Measurements from ENCODE around the gene BUB1B.
"Not testable (repeated sequence)": the region's sequence is repeated elsewhere in the genome, so short reads cannot be mapped to it uniquely, and the experiment has no call there.

Gene BUB1B, protein sequence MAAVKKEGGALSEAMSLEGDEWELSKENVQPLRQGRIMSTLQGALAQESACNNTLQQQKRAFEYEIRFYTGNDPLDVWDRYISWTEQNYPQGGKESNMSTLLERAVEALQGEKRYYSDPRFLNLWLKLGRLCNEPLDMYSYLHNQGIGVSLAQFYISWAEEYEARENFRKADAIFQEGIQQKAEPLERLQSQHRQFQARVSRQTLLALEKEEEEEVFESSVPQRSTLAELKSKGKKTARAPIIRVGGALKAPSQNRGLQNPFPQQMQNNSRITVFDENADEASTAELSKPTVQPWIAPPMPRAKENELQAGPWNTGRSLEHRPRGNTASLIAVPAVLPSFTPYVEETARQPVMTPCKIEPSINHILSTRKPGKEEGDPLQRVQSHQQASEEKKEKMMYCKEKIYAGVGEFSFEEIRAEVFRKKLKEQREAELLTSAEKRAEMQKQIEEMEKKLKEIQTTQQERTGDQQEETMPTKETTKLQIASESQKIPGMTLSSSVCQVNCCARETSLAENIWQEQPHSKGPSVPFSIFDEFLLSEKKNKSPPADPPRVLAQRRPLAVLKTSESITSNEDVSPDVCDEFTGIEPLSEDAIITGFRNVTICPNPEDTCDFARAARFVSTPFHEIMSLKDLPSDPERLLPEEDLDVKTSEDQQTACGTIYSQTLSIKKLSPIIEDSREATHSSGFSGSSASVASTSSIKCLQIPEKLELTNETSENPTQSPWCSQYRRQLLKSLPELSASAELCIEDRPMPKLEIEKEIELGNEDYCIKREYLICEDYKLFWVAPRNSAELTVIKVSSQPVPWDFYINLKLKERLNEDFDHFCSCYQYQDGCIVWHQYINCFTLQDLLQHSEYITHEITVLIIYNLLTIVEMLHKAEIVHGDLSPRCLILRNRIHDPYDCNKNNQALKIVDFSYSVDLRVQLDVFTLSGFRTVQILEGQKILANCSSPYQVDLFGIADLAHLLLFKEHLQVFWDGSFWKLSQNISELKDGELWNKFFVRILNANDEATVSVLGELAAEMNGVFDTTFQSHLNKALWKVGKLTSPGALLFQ

GRCh38 chr15:40160689-40161688 lies at the start of gene BUB1B:
Gene BUB1B, plus strand, starts transcription at chr15:40161069. Its CDS starts 152 bp downstream, at chr15:40161221.
- DNase-seq, result peak; percentile 96

DNA sequence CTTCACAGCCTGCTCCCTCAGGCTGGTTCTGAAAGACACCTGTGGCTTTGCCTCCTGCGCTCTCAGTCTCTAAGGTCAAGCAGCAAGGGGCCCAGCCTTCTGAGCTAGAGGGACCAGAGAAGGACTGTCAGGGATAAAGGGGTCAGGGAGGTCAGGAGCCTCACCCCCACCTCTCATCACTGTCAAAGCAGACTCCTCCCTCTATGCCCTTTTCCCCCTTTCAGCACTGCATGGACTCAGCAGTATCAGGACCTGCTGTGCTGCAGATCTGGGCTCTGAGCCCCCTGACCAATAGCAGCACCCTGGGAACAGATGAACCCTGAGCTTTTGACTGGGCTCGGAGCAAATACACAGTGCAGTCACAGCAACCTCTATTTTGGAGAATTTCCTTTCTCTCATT lies 49.0 kb upstream of the BUB1B start:
- no peak for DNase-seq

GRCh38 chr15:40112789-40113188 lies 48.1 kb upstream of the BUB1B start:
- DNase-seq, result no peak

DNA sequence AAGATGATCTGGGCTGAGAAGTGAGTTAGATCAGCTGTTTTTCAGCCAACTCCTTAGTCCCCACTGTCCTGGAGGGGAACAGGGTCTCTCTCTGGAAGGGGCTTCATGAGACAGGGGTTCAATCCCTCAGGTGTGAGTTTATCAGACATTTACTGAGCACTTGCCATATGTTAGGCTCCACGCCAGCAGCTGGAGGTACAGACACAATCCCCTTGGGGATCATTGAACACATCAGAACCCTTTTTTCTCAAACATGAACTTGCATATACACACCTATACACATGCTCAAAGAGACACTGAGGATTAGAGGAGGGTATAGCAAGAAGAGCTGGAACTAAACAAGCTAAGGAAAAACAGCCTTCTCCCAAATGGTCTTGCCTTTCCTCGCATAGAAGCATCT lies 46.7 kb upstream of the BUB1B start:
- no peak for DNase-seq

DNA sequence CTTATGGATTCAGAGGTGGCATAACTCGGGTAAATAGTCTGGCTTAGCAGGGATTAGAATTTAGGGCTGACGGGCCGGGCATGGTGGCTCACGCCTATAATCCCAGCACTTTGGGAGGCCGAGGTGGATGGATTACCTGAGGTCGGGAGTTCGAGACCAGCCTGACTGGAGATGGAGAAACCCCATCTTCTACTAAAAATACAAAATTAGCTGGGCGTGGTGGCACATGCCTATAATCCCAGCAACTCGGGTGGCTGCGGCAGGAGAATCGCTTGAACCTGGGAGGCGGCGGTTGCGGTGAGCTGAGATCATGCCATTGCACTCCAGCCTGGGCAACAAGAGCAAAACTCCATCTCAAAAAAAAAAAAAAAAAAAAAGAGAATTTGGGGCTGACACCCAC lies 45.8 kb upstream of the BUB1B start:
- DNase-seq, result not testable (repeated sequence)

GRCh38 chr15:40115670-40116093 lies 45.2 kb upstream of the BUB1B start:
- DNase-seq, result peak; percentile 56

GRCh38 chr15:40118473-40118872 lies 42.4 kb upstream of the BUB1B start:
- DNase-seq, result no peak

GRCh38 chr15:40121911-40122638 lies 38.8 kb upstream of the BUB1B start:
- DNase-seq, result no peak

GRCh38 chr15:40122989-40123388 lies 37.9 kb upstream of the BUB1B start:
- not testable (repeated sequence) for DNase-seq

- DNase-seq, result not testable (repeated sequence)
Measured at GRCh38 chr15:40123863-40124262, 37.0 kb upstream of the BUB1B start.

DNA sequence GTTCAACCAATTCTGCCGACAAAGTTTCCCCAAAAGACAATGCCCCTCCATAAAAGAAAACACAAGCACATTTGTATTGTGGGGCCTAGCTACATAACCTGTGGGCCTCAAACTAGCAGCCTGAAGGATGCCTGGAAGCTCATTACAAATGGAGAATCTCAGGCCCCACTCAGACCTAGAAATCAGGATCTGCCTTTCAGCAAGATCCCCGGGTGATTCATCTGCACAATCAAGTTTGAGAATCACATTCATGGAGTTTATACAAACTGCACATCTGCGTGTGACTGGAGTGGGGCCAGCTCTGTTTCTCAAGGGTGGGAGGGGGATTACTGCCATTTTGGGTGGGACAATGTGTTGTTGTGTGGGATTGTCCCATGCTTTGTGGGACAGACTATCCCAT lies 36.5 kb upstream of the BUB1B start:
- DNase-seq, result peak; percentile 22

- peak; percentile 86 for DNase-seq
Measured at GRCh38 chr15:40124807-40125285, 36.0 kb upstream of the BUB1B start.

DNA sequence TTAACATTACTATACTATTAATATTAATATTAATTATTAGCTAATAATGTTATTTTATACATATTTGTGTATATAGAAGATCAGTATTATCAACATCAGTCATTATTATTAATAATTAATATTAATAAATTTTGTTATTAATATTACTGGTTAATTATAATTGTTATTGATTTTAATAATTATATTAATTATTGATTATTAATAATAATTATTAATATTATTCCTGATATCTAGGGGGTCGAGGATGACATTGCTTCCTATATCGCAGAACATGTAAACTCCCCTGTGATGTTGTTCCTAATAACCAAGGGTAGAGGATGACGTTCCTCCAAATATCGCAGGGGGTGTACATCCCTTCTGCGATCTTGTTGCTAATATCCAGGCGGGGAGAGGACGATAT lies 34.9 kb upstream of the BUB1B start:
- no peak for DNase-seq

DNA sequence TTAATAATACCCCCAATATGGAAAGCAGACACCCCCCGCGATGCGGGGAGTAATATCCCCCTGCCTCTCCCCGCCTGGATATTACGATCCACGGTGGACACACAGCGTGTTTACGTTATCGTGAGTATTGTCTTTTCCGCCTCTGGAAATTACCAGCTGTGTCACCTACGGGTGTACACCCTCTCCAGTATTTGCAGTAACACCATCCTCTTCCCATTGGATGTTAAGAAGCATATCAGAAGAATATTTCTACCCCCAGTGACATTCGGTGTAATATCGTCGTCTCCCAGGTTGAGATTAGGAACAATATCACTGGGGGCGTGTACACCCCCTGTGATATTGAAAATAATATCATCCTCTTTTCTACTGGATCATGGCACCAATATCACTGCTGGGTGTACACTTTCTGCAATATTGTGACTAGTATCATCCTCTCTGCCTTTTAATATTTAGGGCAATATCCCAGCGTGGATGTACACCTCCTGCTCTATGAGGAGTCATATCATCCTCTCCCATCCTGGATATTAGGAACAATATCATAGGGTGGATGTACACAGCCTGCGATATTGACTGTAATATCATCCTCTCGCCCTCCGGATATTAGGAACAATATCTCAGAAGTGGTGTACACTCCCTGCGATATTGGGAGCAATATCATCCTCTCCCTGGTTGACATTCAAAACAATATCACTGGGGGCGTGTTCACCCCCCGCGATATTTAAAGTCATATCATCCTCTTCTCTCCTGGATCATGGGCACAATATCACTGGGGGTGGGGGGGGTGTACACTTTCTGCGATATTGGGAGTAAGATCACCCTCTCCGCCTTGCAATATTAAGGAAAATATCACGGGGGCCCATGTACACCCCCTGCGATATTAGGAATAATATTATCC lies 31.9 kb upstream of the BUB1B start:
- DNase-seq, result no peak

DNA sequence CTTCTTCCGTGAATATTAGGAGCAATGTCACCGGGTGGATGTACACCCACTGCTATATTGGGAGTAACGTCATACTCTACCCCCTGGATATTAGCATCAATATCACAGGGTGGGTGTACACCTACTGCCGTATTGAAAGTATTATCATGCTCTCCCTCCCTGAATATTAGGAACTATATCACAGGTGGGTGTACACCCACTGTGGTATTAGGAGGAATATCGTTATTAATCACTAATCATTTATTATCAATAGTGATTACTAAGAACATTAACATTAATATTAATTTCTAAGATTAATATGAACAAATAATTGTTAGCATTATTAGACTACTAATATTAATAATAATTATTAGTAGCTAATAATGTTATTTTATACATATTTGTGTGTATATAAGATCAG lies 30.8 kb upstream of the BUB1B start:
- DNase-seq, result no peak

GRCh38 chr15:40130799-40131502 lies 29.9 kb upstream of the BUB1B start:
- peak; percentile 20 for DNase-seq

DNA sequence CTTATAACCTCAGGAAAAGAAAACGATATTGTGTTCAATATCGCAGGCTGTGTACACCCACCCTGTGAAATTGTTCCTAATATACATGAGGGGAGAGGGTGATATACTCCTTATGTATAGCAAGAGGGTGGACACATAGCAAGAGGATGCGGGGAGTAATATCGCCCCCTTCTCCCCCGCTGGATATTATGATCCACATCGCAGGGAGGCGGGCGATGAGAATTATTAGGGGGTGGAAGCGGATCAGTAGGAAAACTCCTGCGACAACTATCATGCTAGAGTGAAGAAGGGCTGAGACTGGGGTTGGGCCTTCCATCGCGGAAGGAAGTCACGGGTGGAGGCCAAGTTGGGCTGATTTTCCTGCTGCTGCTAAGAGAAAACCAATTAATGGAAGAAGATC lies 27.3 kb upstream of the BUB1B start:
- no peak for DNase-seq

GRCh38 chr15:40134885-40135284 lies 26.0 kb upstream of the BUB1B start:
- DNase-seq, result no peak

GRCh38 chr15:40135846-40136450 lies 24.9 kb upstream of the BUB1B start:
- not testable (repeated sequence) for DNase-seq

Measured in DMS53 (cell line).